Measurements from ENCODE around the gene C2CD5. TPM values are rescaled to one million over a fixed set of nuclear protein-coding genes. Genes with fewer than 3 reads are reported as not detected.

The C2CD5 gene
- total and polyA plus RNA-seq, 4 donors: 13.4 to 81.2 (median 24.6) TPM

GRCh38 chr12:22578328-22578727 lies 34.0 kb upstream of the C2CD5 start:
- no peak for ATAC-seq (ENCODE audit: insufficient read depth, low FRiP score)

GRCh38 chr12:22577667-22578066 lies 33.3 kb upstream of the C2CD5 start:
- no peaks in the 10 kb centered on the region for H3K27me3 ChIP-seq (ENCODE audit: control insufficient read depth in 3 of 3, insufficient read depth in 3 of 3, low read length in 2 of 3)
- WGBS, 2 donors: 94 to 95% methylated on average over 1 of the region's 1 CpG
- TF ChIP-seq CTCF (IDR thresholded peaks at IDR 0.05; ENCODE audit: control extremely low read depth, extremely low read depth): no peak
- H3K9ac ChIP-seq (ENCODE audit: insufficient read depth in 1 of 2, low read length in 2 of 2): no peak overlapping the region
- H3K27ac ChIP-seq (ENCODE audit: low read depth in 1 of 2, low read length in 1 of 2): no peak overlapping the region
- H3K4me3 ChIP-seq: no peak overlapping the region
- DNase-seq: no peak
- ATAC-seq (ENCODE audit: insufficient read depth, low FRiP score): no peak
- no peaks in the 10 kb centered on the region for H3K4me1 ChIP-seq (ENCODE audit: control insufficient read depth in 5 of 5, insufficient read depth in 5 of 5, low read length in 5 of 5)
- no peaks in the 10 kb centered on the region for H3K36me3 ChIP-seq (ENCODE audit: control insufficient read depth in 4 of 4, insufficient read depth in 4 of 4, low read length in 4 of 4)
- H3K9me3 ChIP-seq (ENCODE audit: control insufficient read depth in 4 of 4, insufficient read depth in 3 of 4, low read length in 3 of 4): no peaks in the 10 kb centered on the region

More at GRCh38 chr12:22578328-22578727, 34.0 kb upstream of the C2CD5 start:
- H3K4me3 ChIP-seq: no peak overlapping the region
- H3K9me3 ChIP-seq (ENCODE audit: control insufficient read depth in 4 of 4, insufficient read depth in 3 of 4, low read length in 3 of 4): no peaks in the 10 kb centered on the region
- no peaks in the 10 kb centered on the region for H3K4me1 ChIP-seq (ENCODE audit: control insufficient read depth in 5 of 5, insufficient read depth in 5 of 5, low read length in 5 of 5)
- no peak overlapping the region for H3K9ac ChIP-seq (ENCODE audit: insufficient read depth in 1 of 2, low read length in 2 of 2)
- no peak overlapping the region for H3K27ac ChIP-seq (ENCODE audit: low read depth in 1 of 2, low read length in 1 of 2)
- no peak for DNase-seq
- no peaks in the 10 kb centered on the region for H3K27me3 ChIP-seq (ENCODE audit: control insufficient read depth in 3 of 3, insufficient read depth in 3 of 3, low read length in 2 of 3)
- TF ChIP-seq CTCF (IDR thresholded peaks at IDR 0.05; ENCODE audit: control extremely low read depth, extremely low read depth): no peak
- H3K36me3 ChIP-seq (ENCODE audit: control insufficient read depth in 4 of 4, insufficient read depth in 4 of 4, low read length in 4 of 4): no peaks in the 10 kb centered on the region
- 95 to 99% methylated on average over 3 of the region's 3 CpGs for WGBS, 2 donors

- no peak for TF ChIP-seq CTCF (IDR thresholded peaks at IDR 0.05; ENCODE audit: control extremely low read depth, extremely low read depth)
- no peak overlapping the region for H3K9ac ChIP-seq (ENCODE audit: insufficient read depth in 1 of 2, low read length in 2 of 2)
- no peak overlapping the region for H3K4me3 ChIP-seq
- 68 to 72% methylated on average over 2 of the region's 2 CpGs for WGBS, 2 donors
- H3K9me3 ChIP-seq (ENCODE audit: control insufficient read depth in 4 of 4, insufficient read depth in 3 of 4, low read length in 3 of 4): no peaks in the 10 kb centered on the region
- DNase-seq: no peak
- H3K27ac ChIP-seq (ENCODE audit: low read depth in 1 of 2, low read length in 1 of 2): no peak overlapping the region
- H3K27me3 ChIP-seq (ENCODE audit: control insufficient read depth in 3 of 3, insufficient read depth in 3 of 3, low read length in 2 of 3): no peaks in the 10 kb centered on the region
- no peaks in the 10 kb centered on the region for H3K4me1 ChIP-seq (ENCODE audit: control insufficient read depth in 5 of 5, insufficient read depth in 5 of 5, low read length in 5 of 5)
- H3K36me3 ChIP-seq (ENCODE audit: control insufficient read depth in 4 of 4, insufficient read depth in 4 of 4, low read length in 4 of 4): no peaks in the 10 kb centered on the region
- ATAC-seq (ENCODE audit: insufficient read depth, low FRiP score): no peak
Observed at GRCh38 chr12:22576473-22576872, 32.1 kb upstream of the C2CD5 start.

DNA sequence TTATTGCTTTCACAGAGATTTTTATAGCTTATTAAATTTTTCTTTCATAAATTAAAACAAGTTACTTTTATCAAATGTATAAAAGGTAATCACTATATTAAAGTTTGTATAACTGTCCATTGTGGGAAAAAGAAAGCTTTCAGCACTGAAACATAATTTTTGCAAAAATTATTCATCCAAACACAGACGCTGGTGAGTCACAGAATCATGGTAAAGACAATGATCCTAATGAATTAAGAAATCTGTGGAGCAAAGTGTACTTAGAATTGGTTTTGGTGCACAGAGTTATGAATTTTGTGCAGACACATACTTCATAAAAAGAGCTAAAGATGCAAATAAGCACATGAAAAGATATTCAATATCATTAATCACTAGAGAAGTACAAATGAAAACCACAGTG lies 31.7 kb upstream of the C2CD5 start:
- DNase-seq (no peak), ATAC-seq (ENCODE audit: insufficient read depth, low FRiP score) (no peak)
- H3K9ac ChIP-seq (ENCODE audit: insufficient read depth in 1 of 2, low read length in 2 of 2): no peak overlapping the region
- no peaks in the 10 kb centered on the region for H3K36me3 ChIP-seq (ENCODE audit: control insufficient read depth in 4 of 4, insufficient read depth in 4 of 4, low read length in 4 of 4)
- 78 to 96% methylated on average over 1 of the region's 1 CpG for WGBS, 2 donors
- no peaks in the 10 kb centered on the region for H3K27me3 ChIP-seq (ENCODE audit: control insufficient read depth in 3 of 3, insufficient read depth in 3 of 3, low read length in 2 of 3)
- H3K4me1 ChIP-seq (ENCODE audit: control insufficient read depth in 5 of 5, insufficient read depth in 5 of 5, low read length in 5 of 5): no peaks in the 10 kb centered on the region
- no peaks in the 10 kb centered on the region for H3K9me3 ChIP-seq (ENCODE audit: control insufficient read depth in 4 of 4, insufficient read depth in 3 of 4, low read length in 3 of 4)
- no peak overlapping the region for H3K27ac ChIP-seq (ENCODE audit: low read depth in 1 of 2, low read length in 1 of 2)
- TF ChIP-seq CTCF (IDR thresholded peaks at IDR 0.05; ENCODE audit: control extremely low read depth, extremely low read depth): no peak
- H3K4me3 ChIP-seq: no peak overlapping the region
